Cardiac muscle cell (in vitro differentiated cells and primary cell): ENCODE measurements around the gene CDX2. TPM values are rescaled to one million over a fixed set of nuclear protein-coding genes. Genes with fewer than 3 reads are reported as not detected.
"Not testable (repeated sequence)": the region's sequence is repeated elsewhere in the genome, so short reads cannot be mapped to it uniquely, and the experiment has no call there.

Experiments used
- DNase-seq, 2 donors: peaks; one replicate each; pipeline versions ENCODE4 v3.0.0 to v3.0.0-alpha.2; 2010 to 2017; ENCODE audit warnings: low read depth in 1 of 2, low spot score in 1 of 2
- H3K27ac ChIP-seq: fragments of 200-600 bp; sonication (generic); 2 replicates; pipeline ENCODE4 v1.5.1; 2016
- H3K27me3 ChIP-seq: fragments of 200-600 bp; sonication (generic); 2 replicates; pipeline ENCODE4 v1.6.0; 2016; ENCODE audit warnings: control low read depth
- H3K36me3 ChIP-seq: fragments of 200-600 bp; sonication (generic); 2 replicates; pipeline ENCODE4 v1.5.1; 2016; ENCODE audit warnings: control low read depth
- H3K4me1 ChIP-seq: fragments of 200-600 bp; sonication (generic); 2 replicates; pipeline ENCODE4 v1.8.1; 2017; ENCODE audit warnings: low read depth, mild to moderate bottlenecking, mixed run types
- H3K4me3 ChIP-seq: fragments of 200-600 bp; sonication (generic); 2 replicates; pipeline ENCODE4 v1.5.1; 2016; ENCODE audit warnings: mild to moderate bottlenecking
- H3K9me3 ChIP-seq: fragments of 200-600 bp; sonication (generic); 2 replicates; pipeline ENCODE4 v1.5.1; 2017; ENCODE audit warnings: low read depth, mild to moderate bottlenecking, control low read depth
- polyA plus RNA-seq: library from polyadenylated mRNA; unstranded; fragments of >200 nt; fragmentation: Nextera tagmentation; extraction: Ambion mirVana; gene quantifications from 2 replicates; pipeline ENCODE4 v1.2.1, GENCODE V29; 2016
- total RNA-seq: library from RNA; depleted of rRNA; stranded (reverse); fragments of >200 nt; gene quantifications from 2 replicates; pipeline ENCODE4 v1.2.3, GENCODE V29; 2016
- TF ChIP-seq, protein P1 (sequence below): IDR thresholded peaks from 2 replicates; pipeline ENCODE4 v1.5.1; 2012; ENCODE audit warnings: low read depth, mild to moderate bottlenecking, low read length

The CDX2 gene
- total and polyA plus RNA-seq, 2 experiments from 2014 or later: not detected

DNA sequence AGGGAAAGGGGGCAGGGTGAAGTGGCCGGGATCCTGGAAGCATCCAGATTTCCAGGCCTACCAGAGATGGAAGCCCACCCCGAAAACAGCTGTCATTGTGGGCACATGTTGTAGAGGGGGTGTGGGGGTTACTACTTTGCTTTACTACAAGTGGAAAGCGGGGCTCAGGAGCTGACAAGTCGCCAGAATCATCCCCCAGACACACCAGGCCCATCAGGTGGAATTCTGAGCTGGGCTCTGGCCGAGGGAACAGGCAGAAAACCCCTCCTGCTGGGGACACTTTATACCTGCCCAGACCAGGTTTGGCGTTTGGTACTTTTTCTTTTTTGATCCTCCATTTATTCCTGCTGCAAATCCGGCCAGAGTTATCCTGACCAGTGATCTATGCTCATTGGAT, 3.8 kb downstream of the CDX2 start:
- no peaks in the 10 kb centered on the region for H3K4me1 ChIP-seq
- H3K27ac ChIP-seq: no peak overlapping the region
- no peak overlapping the region for H3K4me3 ChIP-seq

DNA sequence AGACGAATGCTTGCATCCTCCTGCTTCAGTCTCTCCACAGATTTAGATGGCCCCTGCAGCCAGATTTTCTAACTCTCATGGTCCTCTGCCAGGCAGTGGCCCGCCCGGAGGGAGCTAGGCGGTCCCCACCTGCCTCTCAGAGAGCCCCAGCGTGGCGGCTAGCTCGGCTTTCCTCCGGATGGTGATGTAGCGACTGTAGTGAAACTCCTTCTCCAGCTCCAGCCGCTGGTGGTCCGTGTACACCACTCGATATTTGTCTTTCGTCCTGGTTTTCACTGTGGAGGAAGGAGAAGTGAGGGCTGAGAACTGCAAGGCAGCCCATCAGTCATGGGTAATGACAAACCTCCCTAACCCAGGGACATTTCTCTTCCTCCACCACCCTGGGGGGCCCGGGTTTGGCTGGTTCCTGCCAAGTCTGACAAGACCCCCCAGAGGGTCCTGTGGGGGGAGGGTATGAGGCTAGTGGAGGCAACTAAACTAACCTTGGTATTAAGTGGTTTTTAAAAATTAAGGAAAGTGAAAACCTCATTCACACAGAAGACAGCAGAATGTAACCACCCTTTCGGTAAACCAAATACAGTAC, 4.3 kb downstream of the CDX2 start:
- DNase-seq: no peak
- no peaks in the 10 kb centered on the region for H3K9me3 ChIP-seq
- no peak overlapping the region for H3K27ac ChIP-seq
- no peak overlapping the region for H3K4me3 ChIP-seq
- H3K36me3 ChIP-seq: no peaks in the 10 kb centered on the region
- peaks cover 100% of the 10 kb centered on the region for H3K27me3 ChIP-seq
- H3K4me1 ChIP-seq: peaks cover 2% of the 10 kb centered on the region
- TF ChIP-seq, protein P1, sequence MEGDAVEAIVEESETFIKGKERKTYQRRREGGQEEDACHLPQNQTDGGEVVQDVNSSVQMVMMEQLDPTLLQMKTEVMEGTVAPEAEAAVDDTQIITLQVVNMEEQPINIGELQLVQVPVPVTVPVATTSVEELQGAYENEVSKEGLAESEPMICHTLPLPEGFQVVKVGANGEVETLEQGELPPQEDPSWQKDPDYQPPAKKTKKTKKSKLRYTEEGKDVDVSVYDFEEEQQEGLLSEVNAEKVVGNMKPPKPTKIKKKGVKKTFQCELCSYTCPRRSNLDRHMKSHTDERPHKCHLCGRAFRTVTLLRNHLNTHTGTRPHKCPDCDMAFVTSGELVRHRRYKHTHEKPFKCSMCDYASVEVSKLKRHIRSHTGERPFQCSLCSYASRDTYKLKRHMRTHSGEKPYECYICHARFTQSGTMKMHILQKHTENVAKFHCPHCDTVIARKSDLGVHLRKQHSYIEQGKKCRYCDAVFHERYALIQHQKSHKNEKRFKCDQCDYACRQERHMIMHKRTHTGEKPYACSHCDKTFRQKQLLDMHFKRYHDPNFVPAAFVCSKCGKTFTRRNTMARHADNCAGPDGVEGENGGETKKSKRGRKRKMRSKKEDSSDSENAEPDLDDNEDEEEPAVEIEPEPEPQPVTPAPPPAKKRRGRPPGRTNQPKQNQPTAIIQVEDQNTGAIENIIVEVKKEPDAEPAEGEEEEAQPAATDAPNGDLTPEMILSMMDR: no peak

More for the DNA sequence above, 3.8 kb downstream of the CDX2 start:
- TF ChIP-seq, protein P1: no peak
- Histone ChIP-seq H3K9me3 (no peaks in the 10 kb centered on the region), H3K27me3 (peaks cover 100% of the 10 kb centered on the region), H3K36me3 (no peaks in the 10 kb centered on the region)
- no peak for DNase-seq

DNA sequence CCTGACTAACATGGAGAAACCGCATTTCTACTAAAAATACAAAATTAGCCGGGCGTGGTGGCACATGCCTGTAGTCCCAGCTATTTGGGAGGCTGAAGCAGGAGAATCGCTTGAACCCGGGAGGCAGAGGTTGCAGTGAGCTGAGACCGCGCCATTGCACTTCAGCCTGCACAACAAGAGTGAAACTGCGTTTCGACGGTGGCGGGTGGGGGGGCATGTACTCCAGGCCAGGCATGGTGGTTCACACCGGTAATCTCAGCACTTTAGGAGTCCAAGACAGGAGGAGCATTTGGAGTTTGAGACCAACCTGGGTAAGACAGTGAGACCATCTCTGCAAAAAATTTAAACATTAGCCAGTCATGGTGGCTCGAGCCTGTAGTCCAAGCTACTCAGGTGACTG, 4.9 kb downstream of the CDX2 start:
- not testable (repeated sequence) for H3K4me1 ChIP-seq, H3K4me3 ChIP-seq, DNase-seq, H3K36me3 ChIP-seq, H3K9me3 ChIP-seq, H3K27ac ChIP-seq
- peaks cover 100% of the 10 kb centered on the region for H3K27me3 ChIP-seq

DNA sequence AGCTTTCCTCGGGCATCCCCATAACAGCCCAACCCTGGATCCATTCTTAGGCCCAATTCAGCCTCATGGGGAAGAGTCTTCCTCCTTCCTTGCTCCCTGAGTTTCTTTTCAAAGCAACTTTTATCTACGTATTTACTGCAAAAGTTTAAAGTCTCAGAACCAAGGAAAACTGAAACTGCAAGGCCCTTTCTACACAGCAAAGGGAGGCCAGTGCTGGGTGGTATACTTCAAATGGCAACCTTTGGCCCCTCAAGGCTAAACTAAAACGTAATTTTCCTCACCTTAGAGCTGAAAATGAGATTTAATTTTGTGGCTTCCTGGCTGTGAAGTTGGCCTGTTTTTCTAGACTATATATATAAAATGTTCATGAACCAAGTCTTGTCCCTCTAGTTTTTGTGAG, 5.6 kb downstream of the CDX2 start:
- Histone ChIP-seq H3K4me1 (peaks cover 2% of the 10 kb centered on the region), H3K27me3 (peaks cover 100% of the 10 kb centered on the region), H3K36me3 (no peaks in the 10 kb centered on the region), H3K27ac (no peak overlapping the region), H3K9me3 (no peaks in the 10 kb centered on the region), H3K4me3 (no peak overlapping the region)
- no peak for DNase-seq
- TF ChIP-seq, protein P1: no peak

DNA sequence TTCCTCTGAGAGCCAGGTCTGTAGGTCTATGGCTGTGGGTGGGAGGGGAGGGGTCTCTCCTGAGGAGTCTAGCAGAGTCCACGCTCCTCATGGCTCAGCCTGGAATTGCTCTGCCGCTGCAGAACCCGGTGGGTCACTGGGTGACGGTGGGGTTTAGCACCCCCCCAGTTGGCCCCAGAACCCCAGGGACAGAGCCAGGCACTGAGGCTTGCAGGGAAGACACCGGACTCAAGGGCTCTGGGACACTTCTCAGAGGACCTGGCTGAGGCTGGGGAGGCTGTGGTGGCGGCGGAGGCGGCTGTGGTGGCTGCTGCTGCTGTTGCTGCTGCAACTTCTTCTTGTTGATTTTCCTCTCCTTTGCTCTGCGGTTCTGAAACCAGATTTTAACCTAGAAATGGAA, 6.1 kb downstream of the CDX2 start:
- no peaks in the 10 kb centered on the region for H3K9me3 ChIP-seq
- H3K4me1 ChIP-seq: peaks cover 2% of the 10 kb centered on the region
- peaks cover 100% of the 10 kb centered on the region for H3K27me3 ChIP-seq
- DNase-seq: no peak
- no peak overlapping the region for H3K27ac ChIP-seq
- no peak overlapping the region for H3K4me3 ChIP-seq
- H3K36me3 ChIP-seq: no peaks in the 10 kb centered on the region
- TF ChIP-seq, protein P1: no peak

DNA sequence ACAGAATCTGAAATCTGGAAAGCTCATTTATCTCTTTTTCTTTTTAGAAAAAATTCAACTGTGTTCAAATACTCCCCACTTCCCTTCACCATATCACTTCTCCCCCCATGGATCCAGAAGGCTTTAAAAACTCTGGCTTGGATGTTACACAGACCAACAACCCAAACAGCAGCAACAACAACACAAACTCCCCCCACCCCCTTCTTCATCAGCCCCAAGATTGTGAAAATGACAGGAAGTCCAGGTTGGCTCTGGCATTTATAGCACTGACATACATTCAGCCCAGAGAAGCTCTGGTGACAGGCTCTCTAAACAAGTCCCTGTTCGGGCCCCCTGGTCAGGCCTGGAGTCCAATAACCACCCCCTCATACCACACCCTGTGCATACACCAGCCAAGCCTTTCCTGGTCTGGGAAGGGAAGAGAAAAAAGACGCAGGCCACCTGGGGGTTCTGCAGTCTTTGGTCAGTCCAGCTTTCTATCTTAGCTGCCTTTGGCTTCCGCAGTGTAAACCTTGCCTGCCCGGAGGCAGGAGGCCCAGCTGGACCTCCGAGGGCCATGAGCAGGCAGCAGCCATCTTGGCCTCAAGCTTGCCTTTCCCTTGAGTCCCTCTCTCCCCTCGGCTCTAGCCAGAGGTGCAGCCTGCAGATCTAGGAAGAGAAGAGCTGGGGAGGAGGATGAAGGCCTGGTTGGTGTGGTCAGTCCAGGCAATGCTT, 6.8 kb downstream of the CDX2 start:
- no peaks in the 10 kb centered on the region for H3K9me3 ChIP-seq
- peaks cover 2% of the 10 kb centered on the region for H3K4me1 ChIP-seq
- no peak for DNase-seq
- H3K36me3 ChIP-seq: no peaks in the 10 kb centered on the region
- no peak overlapping the region for H3K27ac ChIP-seq
- peaks cover 100% of the 10 kb centered on the region for H3K27me3 ChIP-seq
- TF ChIP-seq, protein P1: no peak
- no peak overlapping the region for H3K4me3 ChIP-seq
